Measurements from ENCODE around the gene CHRM2.

- TF ChIP-seq CTCF (IDR thresholded peaks at IDR 0.05; ENCODE audit: low read depth, low read length, poor library complexity, severe bottlenecking) (no peak), EZH2phosphoT487 (IDR thresholded peaks at IDR 0.05; ENCODE audit: borderline replicate concordance, low read length) (no peak)
Observed at GRCh38 chr7:136868496-136869000, at the start of gene CHRM2.
